Activated T-helper 1 cell treated with anti-CD3 and anti-CD28 coated beads, Interleukin-2, amount 50 U/mL, for 16 hours (primary cell): ENCODE measurements around the gene CACNB1.

ENCODE experiments used
- DNase-seq, 2 donors: peaks; one replicate each; pipeline ENCODE4 v3.0.0-alpha.2; 2020; ENCODE audit warnings: low read depth in 1 of 2, low spot score in 1 of 2

The CACNB1 gene

DNA sequence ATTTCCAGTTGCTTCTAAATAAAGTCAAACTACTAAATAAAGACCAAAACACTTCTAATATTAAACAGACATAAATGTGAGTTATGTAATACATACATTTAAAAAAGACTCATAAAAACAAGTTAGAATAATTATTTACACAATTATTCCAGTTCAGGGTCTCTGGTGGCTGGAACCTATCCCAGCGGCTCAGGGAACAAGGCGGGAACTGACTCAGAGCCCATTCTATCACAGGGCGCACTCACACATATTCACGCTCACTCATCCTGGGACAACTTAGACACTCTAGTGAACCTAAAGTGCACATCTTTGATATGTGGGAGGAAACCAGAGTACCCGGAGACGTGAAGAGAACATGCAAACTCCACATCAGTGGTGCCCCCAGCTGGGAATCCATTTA is 71.0 kb downstream of the CACNB1 start:
- DNase-seq, result no peak

DNA sequence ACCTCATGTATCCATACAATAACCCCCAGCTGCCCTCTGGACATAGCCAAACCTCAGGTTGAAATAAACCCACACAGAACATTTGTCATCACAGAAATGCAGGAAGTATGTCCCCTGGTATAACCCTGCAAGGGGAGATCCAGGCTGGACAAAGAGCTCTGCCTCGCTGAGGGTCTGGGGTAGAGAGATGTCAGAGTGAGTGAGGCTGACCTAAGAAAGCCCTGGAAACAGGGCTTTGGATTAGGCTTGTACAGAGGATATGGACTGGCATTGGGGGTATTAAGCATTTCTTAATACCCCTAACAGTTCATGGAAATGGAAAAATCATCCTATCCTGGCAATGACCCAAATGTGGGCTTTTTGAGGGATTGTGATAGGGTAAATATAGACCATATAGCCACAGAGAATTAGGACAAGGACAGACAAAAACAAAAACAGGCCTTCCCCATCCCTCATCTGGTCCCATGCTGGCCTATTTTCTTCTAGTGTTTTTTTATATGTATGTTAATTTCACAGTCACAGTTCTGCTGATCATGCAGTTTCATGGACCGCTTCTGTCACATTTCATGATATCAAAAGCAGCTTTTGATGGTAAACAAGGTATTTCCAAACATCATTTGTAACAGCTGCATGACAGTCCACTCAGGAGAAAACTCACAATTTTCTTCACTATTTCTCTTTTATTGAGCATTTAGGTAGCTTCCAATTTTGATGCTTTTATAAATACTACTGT is 72.2 kb downstream of the CACNB1 start:
- DNase-seq, result no peak

DNA sequence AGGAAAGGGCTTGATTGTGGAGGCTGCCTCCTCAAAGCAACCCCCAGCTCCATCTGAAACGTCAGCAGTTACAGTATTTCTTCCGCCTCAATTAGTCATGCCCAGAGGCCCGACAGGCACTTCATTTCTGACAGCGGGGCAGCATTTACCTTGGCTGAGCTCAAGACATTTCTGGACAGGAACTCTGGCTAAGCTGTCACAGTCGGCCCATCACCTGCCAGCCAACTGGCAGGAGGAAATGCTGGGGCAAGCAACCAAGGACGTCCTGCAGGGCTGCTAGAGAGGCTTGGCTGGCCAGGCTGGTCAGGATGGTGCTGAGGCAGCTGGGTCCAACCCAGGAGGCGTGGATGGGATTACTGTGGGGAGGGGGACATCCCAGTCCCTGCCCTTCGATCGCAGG is 73.8 kb downstream of the CACNB1 start:
- DNase-seq, result no peak
